HepG2 (cell line): ENCODE data around the gene DHH.

Experiments
- ARNT ChIP-seq: fragments of 450-650 bp; IDR thresholded peaks from 2 replicates; pipeline ENCODE4 v1.6.1; 2017
- HOXD1 ChIP-seq: sonication (generic); formaldehyde crosslinking; IDR thresholded peaks from 2 replicates; pipeline ENCODE4 v1.5.0; 2020; ENCODE audit warnings: missing genetic modification reagents
- MAZ ChIP-seq, 2 experiments: sonication (generic) in 1 of 2; formaldehyde crosslinking in 1 of 2; IDR thresholded peaks; 2 replicates each; pipeline versions ENCODE4 v1.5.0 to v1.6.1; 2012 to 2020; ENCODE audit warnings: low read depth in 2 of 2, mild to moderate bottlenecking in 2 of 2, borderline replicate concordance in 1 of 2, improper control_type of control experiment in 1 of 2, low read length in 1 of 2, missing genetic modification reagents in 1 of 2, moderate library complexity in 1 of 2
- NFYB ChIP-seq: sonication (generic); formaldehyde crosslinking; IDR thresholded peaks from 2 replicates; pipeline ENCODE4 v1.4.0; 2020; ENCODE audit warnings: missing genetic modification reagents
- SRF ChIP-seq: IDR thresholded peaks from 2 replicates; pipeline ENCODE4 v1.6.1; 2011; ENCODE audit warnings: mild to moderate bottlenecking, low read depth, low read length, moderate library complexity
- ZFAT ChIP-seq: sonication (generic); formaldehyde crosslinking; conservative IDR thresholded peaks from 2 replicates; pipeline ENCODE4 v1.8.1; 2023; ENCODE audit warnings: missing genetic modification reagents, inconsistent platforms
- ZNF124 ChIP-seq: sonication (generic); formaldehyde crosslinking; IDR thresholded peaks from 2 replicates; pipeline ENCODE4 v1.4.0; 2020; ENCODE audit warnings: missing genetic modification reagents
- ZNF510 ChIP-seq: sonication (generic); formaldehyde crosslinking; IDR thresholded peaks from 2 replicates; pipeline ENCODE4 v1.4.0; 2020; ENCODE audit warnings: low read depth, mild to moderate bottlenecking, missing genetic modification reagents
- TF ChIP-seq, protein P1 (sequence below): sonication (generic); formaldehyde crosslinking; IDR thresholded peaks from 2 replicates; pipeline ENCODE4 v1.4.0; 2020; ENCODE audit warnings: missing genetic modification reagents, borderline replicate concordance
- TF ChIP-seq, protein P2 (sequence below): sonication (generic); formaldehyde crosslinking; IDR thresholded peaks from 2 replicates; pipeline ENCODE4 v1.5.0; 2020; ENCODE audit warnings: mild to moderate bottlenecking, missing genetic modification reagents, moderate library complexity
- TF ChIP-seq, protein P3 (sequence below): sonication (generic); formaldehyde crosslinking; IDR thresholded peaks from 2 replicates; pipeline ENCODE4 v1.4.0; 2020; ENCODE audit warnings: missing genetic modification reagents, borderline replicate concordance
- TF ChIP-seq, protein P4 (sequence below): sonication (generic); formaldehyde crosslinking; IDR thresholded peaks from 2 replicates; pipeline ENCODE4 v1.8.1; 2022; ENCODE audit warnings: mild to moderate bottlenecking, missing genetic modification reagents
- TF ChIP-seq, protein P5 (sequence below): sonication (generic); formaldehyde crosslinking; IDR thresholded peaks from 2 replicates; pipeline ENCODE4 v1.8.1; 2023; ENCODE audit warnings: missing genetic modification reagents, inconsistent platforms, borderline replicate concordance

DNA sequence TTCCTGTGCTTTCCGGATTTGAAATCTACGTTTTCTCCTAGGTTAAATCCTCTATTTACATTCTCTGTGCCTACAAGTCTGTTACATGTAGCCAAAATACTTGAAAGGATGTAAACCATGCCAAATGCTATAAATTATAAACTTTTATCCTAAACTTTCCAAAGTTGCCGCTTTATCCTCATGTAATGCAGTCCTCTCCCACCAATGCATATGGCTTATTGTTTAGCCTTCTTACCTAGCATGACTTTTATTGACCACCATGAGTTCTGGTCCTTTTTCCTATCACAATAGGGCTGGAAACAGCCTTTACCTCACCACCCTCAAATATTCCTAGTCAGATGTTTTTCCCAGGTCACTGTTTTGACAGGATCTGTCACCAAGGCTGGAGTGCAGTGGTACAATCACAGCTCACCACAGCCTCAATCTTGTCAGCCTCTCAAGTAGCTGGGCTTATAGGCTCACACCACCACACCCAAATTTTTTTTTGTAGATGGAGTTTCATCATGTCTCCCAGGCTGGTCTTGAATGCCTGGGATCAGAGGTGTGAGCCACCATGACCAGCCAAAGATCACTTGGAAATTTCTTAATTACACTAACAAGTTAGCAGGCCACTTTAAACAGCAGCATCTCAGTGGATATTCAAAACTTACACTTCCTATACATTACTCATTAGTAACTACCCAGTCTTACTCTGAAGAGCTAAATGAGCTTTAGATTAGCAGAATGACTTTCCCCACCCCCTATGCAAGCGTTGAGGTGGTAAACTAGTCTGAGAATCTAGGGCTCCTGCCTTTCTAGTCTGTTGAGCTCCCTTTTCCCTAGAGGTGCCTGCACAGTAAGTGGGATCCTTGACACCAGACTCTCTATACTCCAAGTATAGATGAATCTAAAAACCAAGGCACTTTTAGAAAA, 32.5 kb upstream of the DHH start:
- TF ChIP-seq, protein P1, sequence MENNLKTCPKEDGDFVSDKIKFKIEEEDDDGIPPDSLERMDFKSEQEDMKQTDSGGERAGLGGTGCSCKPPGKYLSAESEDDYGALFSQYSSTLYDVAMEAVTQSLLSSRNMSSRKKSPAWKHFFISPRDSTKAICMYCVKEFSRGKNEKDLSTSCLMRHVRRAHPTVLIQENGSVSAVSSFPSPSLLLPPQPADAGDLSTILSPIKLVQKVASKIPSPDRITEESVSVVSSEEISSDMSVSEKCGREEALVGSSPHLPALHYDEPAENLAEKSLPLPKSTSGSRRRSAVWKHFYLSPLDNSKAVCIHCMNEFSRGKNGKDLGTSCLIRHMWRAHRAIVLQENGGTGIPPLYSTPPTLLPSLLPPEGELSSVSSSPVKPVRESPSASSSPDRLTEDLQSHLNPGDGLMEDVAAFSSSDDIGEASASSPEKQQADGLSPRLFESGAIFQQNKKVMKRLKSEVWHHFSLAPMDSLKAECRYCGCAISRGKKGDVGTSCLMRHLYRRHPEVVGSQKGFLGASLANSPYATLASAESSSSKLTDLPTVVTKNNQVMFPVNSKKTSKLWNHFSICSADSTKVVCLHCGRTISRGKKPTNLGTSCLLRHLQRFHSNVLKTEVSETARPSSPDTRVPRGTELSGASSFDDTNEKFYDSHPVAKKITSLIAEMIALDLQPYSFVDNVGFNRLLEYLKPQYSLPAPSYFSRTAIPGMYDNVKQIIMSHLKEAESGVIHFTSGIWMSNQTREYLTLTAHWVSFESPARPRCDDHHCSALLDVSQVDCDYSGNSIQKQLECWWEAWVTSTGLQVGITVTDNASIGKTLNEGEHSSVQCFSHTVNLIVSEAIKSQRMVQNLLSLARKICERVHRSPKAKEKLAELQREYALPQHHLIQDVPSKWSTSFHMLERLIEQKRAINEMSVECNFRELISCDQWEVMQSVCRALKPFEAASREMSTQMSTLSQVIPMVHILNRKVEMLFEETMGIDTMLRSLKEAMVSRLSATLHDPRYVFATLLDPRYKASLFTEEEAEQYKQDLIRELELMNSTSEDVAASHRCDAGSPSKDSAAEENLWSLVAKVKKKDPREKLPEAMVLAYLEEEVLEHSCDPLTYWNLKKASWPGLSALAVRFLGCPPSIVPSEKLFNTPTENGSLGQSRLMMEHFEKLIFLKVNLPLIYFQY, result no peak
- TF ChIP-seq MAZ (IDR thresholded peaks at IDR 0.05; ENCODE audit: borderline replicate concordance, low read depth, low read length) (no peak), MAZ (CRISPR knock-in tag; IDR thresholded peaks at IDR 0.05; ENCODE audit: low read depth) (no peak), NFYB (CRISPR knock-in tag) (no peak), ZNF510 (CRISPR knock-in tag) (no peak), ZNF124 (CRISPR knock-in tag) (no peak), ZFAT (CRISPR knock-in tag) (no peak), SRF (no peak), ARNT (no peak), HOXD1 (CRISPR knock-in tag) (no peak)
- TF ChIP-seq, protein P2, sequence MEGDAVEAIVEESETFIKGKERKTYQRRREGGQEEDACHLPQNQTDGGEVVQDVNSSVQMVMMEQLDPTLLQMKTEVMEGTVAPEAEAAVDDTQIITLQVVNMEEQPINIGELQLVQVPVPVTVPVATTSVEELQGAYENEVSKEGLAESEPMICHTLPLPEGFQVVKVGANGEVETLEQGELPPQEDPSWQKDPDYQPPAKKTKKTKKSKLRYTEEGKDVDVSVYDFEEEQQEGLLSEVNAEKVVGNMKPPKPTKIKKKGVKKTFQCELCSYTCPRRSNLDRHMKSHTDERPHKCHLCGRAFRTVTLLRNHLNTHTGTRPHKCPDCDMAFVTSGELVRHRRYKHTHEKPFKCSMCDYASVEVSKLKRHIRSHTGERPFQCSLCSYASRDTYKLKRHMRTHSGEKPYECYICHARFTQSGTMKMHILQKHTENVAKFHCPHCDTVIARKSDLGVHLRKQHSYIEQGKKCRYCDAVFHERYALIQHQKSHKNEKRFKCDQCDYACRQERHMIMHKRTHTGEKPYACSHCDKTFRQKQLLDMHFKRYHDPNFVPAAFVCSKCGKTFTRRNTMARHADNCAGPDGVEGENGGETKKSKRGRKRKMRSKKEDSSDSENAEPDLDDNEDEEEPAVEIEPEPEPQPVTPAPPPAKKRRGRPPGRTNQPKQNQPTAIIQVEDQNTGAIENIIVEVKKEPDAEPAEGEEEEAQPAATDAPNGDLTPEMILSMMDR (CRISPR knock-in tag), result no peak
- TF ChIP-seq, protein P3, sequence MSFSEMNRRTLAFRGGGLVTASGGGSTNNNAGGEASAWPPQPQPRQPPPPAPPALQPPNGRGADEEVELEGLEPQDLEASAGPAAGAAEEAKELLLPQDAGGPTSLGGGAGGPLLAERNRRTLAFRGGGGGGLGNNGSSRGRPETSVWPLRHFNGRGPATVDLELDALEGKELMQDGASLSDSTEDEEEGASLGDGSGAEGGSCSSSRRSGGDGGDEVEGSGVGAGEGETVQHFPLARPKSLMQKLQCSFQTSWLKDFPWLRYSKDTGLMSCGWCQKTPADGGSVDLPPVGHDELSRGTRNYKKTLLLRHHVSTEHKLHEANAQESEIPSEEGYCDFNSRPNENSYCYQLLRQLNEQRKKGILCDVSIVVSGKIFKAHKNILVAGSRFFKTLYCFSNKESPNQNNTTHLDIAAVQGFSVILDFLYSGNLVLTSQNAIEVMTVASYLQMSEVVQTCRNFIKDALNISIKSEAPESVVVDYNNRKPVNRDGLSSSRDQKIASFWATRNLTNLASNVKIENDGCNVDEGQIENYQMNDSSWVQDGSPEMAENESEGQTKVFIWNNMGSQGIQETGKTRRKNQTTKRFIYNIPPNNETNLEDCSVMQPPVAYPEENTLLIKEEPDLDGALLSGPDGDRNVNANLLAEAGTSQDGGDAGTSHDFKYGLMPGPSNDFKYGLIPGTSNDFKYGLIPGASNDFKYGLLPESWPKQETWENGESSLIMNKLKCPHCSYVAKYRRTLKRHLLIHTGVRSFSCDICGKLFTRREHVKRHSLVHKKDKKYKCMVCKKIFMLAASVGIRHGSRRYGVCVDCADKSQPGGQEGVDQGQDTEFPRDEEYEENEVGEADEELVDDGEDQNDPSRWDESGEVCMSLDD, result no peak
- TF ChIP-seq, protein P4, sequence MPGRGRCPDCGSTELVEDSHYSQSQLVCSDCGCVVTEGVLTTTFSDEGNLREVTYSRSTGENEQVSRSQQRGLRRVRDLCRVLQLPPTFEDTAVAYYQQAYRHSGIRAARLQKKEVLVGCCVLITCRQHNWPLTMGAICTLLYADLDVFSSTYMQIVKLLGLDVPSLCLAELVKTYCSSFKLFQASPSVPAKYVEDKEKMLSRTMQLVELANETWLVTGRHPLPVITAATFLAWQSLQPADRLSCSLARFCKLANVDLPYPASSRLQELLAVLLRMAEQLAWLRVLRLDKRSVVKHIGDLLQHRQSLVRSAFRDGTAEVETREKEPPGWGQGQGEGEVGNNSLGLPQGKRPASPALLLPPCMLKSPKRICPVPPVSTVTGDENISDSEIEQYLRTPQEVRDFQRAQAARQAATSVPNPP, result no peak
- TF ChIP-seq, protein P5, sequence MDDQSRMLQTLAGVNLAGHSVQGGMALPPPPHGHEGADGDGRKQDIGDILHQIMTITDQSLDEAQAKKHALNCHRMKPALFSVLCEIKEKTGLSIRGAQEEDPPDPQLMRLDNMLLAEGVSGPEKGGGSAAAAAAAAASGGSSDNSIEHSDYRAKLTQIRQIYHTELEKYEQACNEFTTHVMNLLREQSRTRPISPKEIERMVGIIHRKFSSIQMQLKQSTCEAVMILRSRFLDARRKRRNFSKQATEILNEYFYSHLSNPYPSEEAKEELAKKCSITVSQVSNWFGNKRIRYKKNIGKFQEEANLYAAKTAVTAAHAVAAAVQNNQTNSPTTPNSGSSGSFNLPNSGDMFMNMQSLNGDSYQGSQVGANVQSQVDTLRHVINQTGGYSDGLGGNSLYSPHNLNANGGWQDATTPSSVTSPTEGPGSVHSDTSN (CRISPR knock-in tag), result no peak
